ENCODE measurements around the gene PROS1. TPM values are rescaled to one million over a fixed set of nuclear protein-coding genes. Genes with fewer than 3 reads are reported as not detected.

Gene PROS1
- total RNA-seq, 1 experiment from 2014 or later = 5.5 TPM

DNA sequence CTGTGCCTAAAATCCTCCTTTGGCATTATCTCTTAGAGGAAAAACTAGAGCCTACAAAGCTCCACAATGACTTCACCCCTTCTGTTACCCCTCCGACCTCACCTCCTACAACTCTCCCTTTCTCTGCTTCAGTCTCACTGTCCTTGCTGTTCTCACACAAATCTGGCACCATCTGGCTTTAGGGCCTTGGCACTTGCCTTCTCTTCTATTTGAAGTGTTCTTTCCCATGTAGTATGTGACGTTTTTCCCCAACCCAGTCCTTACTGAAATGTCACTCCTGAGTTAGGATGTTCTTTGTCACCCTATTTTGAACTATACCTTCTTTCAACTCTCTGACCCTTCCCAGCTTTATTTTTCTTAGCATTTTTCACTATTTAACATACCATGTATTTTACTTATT, 46.0 kb upstream of the PROS1 start:
- Histone ChIP-seq H2AFZ (ENCODE audit: low read length) (no peak overlapping the region), H3F3A (ENCODE audit: low read length, unreplicated experiment) (no peaks in the 10 kb centered on the region), H3K9ac (ENCODE audit: low read length) (no peak overlapping the region), H3K4me1 (ENCODE audit: insufficient read depth, low read length) (no peaks in the 10 kb centered on the region), H3K4me2 (ENCODE audit: low read length) (no peak overlapping the region), H3K36me3 (ENCODE audit: low read depth, low read length) (no peaks in the 10 kb centered on the region), H3K79me2 (ENCODE audit: low read length) (no peaks in the 10 kb centered on the region), H3K9me2 (replicated peaks; ENCODE audit: low read length) (no peaks in the 10 kb centered on the region), H4K20me1 (ENCODE audit: low read length) (no peaks in the 10 kb centered on the region), H3K27me3 (ENCODE audit: low read length) (no peaks in the 10 kb centered on the region), H3K4me3 (ENCODE audit: low read length) (no peak overlapping the region), H3K27ac (ENCODE audit: low read length) (no peak overlapping the region), H3K9me3 (ENCODE audit: low read length) (no peaks in the 10 kb centered on the region)
- ATAC-seq (no peak), DNase-seq (no peak)
- TF ChIP-seq, protein P1, sequence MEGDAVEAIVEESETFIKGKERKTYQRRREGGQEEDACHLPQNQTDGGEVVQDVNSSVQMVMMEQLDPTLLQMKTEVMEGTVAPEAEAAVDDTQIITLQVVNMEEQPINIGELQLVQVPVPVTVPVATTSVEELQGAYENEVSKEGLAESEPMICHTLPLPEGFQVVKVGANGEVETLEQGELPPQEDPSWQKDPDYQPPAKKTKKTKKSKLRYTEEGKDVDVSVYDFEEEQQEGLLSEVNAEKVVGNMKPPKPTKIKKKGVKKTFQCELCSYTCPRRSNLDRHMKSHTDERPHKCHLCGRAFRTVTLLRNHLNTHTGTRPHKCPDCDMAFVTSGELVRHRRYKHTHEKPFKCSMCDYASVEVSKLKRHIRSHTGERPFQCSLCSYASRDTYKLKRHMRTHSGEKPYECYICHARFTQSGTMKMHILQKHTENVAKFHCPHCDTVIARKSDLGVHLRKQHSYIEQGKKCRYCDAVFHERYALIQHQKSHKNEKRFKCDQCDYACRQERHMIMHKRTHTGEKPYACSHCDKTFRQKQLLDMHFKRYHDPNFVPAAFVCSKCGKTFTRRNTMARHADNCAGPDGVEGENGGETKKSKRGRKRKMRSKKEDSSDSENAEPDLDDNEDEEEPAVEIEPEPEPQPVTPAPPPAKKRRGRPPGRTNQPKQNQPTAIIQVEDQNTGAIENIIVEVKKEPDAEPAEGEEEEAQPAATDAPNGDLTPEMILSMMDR (conservative IDR thresholded peaks at IDR 0.05; ENCODE audit: low read depth, low read length) = no peak
- no peak for TF ChIP-seq EZH2 (IDR thresholded peaks at IDR 0.05; ENCODE audit: low read length, unreplicated experiment)
- no peak for TF ChIP-seq EZH2phosphoT487 (IDR thresholded peaks at IDR 0.05; ENCODE audit: borderline replicate concordance, low read length)
- intact Hi-C loops (cut with micrococcal nuclease) = no loop called here
- BruUV-seq (replicated peaks) = no TSS peak
- ChIA-PET POLR2A (ENCODE audit: unreplicated experiment) (no interaction called here), CTCF (interaction anchor here (0.6 kb wide), 1 partner anchor 15 kb away, joined by 3 read pairs; no protein-coding TSS in a partner anchor)

DNA sequence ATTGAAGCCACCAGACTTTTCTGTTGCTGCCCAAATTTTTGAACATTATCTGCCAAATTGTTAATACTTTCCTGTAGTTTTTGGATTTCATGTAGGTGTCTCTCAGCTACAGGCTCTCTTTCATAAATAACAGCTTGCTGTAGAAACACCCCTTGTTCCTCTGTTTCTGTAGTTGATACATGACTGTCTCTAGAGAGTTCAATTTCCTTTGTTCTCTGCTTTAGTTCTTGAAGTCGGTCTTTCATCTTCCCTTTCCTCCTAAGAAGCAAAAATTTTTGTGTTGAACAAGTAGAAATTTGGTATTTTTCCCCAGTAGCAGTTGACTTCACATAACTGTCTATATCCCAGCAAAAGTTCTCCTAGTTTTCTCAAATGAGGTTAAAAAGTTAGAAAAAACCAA, 41.3 kb upstream of the PROS1 start:
- TF ChIP-seq, protein P1 (conservative IDR thresholded peaks at IDR 0.05; ENCODE audit: low read depth, low read length) = no peak
- TF ChIP-seq EZH2phosphoT487 (IDR thresholded peaks at IDR 0.05; ENCODE audit: borderline replicate concordance, low read length) (no peak), EZH2 (IDR thresholded peaks at IDR 0.05; ENCODE audit: low read length, unreplicated experiment) (no peak)
- ChIA-PET POLR2A (ENCODE audit: unreplicated experiment) (no interaction called here), CTCF (no interaction called here)
- H3K79me2 ChIP-seq (ENCODE audit: low read length) = no peaks in the 10 kb centered on the region
- H3F3A ChIP-seq (ENCODE audit: low read length, unreplicated experiment) = no peaks in the 10 kb centered on the region
- H4K20me1 ChIP-seq (ENCODE audit: low read length) = no peaks in the 10 kb centered on the region
- intact Hi-C loops (cut with micrococcal nuclease) = no loop called here
- no peak overlapping the region for H3K4me2 ChIP-seq (ENCODE audit: low read length)
- H2AFZ ChIP-seq (ENCODE audit: low read length) = no peak overlapping the region
- no peaks in the 10 kb centered on the region for H3K9me3 ChIP-seq (ENCODE audit: low read length)
- H3K27ac ChIP-seq (ENCODE audit: low read length) = no peak overlapping the region
- H3K4me1 ChIP-seq (ENCODE audit: insufficient read depth, low read length) = no peaks in the 10 kb centered on the region
- no peak overlapping the region for H3K4me3 ChIP-seq (ENCODE audit: low read length)
- H3K36me3 ChIP-seq (ENCODE audit: low read depth, low read length) = no peaks in the 10 kb centered on the region
- ATAC-seq (no peak), DNase-seq (no peak)
- no peak overlapping the region for H3K9ac ChIP-seq (ENCODE audit: low read length)
- BruUV-seq (replicated peaks) = no TSS peak
- H3K9me2 ChIP-seq (replicated peaks; ENCODE audit: low read length) = no peaks in the 10 kb centered on the region
- H3K27me3 ChIP-seq (ENCODE audit: low read length) = no peaks in the 10 kb centered on the region

DNA sequence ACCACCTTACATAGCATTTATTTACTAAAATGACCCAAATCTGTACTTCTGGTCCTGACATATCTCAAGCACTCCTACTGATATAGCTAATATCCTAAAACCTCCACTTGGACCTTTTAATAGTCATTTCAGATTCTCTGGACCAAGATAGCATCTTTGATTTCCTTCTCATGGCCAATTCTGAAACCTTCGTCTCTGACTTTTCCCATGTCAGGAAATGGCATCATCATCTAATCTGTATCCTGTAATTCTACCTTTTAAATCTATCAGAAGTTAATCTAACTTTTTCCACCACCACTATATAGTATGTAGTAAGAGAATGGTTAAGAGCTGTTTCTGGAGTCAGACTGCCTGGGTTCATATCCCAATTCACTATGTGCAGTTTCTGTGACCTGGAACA, 38.5 kb upstream of the PROS1 start:
- intact Hi-C loops (cut with micrococcal nuclease) = no loop called here
- H3K27ac ChIP-seq (ENCODE audit: low read length) = no peak overlapping the region
- no peaks in the 10 kb centered on the region for H4K20me1 ChIP-seq (ENCODE audit: low read length)
- H2AFZ ChIP-seq (ENCODE audit: low read length) = no peak overlapping the region
- H3K4me3 ChIP-seq (ENCODE audit: low read length) = no peak overlapping the region
- ChIA-PET CTCF (no interaction called here), POLR2A (ENCODE audit: unreplicated experiment) (no interaction called here)
- no peak overlapping the region for H3K4me2 ChIP-seq (ENCODE audit: low read length)
- ATAC-seq (no peak), DNase-seq (no peak)
- no peaks in the 10 kb centered on the region for H3K9me2 ChIP-seq (replicated peaks; ENCODE audit: low read length)
- no peak for TF ChIP-seq EZH2 (IDR thresholded peaks at IDR 0.05; ENCODE audit: low read length, unreplicated experiment)
- no peak for TF ChIP-seq EZH2phosphoT487 (IDR thresholded peaks at IDR 0.05; ENCODE audit: borderline replicate concordance, low read length)
- TF ChIP-seq, protein P1 (conservative IDR thresholded peaks at IDR 0.05; ENCODE audit: low read depth, low read length) = no peak
- no peak overlapping the region for H3K9ac ChIP-seq (ENCODE audit: low read length)
- BruUV-seq (replicated peaks) = no TSS peak
- H3K9me3 ChIP-seq (ENCODE audit: low read length) = no peaks in the 10 kb centered on the region
- no peaks in the 10 kb centered on the region for H3K79me2 ChIP-seq (ENCODE audit: low read length)
- no peaks in the 10 kb centered on the region for H3F3A ChIP-seq (ENCODE audit: low read length, unreplicated experiment)
- no peaks in the 10 kb centered on the region for H3K36me3 ChIP-seq (ENCODE audit: low read depth, low read length)
- H3K27me3 ChIP-seq (ENCODE audit: low read length) = no peaks in the 10 kb centered on the region
- no peaks in the 10 kb centered on the region for H3K4me1 ChIP-seq (ENCODE audit: insufficient read depth, low read length)
